ENCODE results near the gene DKK3.

The DKK3 gene

DNA sequence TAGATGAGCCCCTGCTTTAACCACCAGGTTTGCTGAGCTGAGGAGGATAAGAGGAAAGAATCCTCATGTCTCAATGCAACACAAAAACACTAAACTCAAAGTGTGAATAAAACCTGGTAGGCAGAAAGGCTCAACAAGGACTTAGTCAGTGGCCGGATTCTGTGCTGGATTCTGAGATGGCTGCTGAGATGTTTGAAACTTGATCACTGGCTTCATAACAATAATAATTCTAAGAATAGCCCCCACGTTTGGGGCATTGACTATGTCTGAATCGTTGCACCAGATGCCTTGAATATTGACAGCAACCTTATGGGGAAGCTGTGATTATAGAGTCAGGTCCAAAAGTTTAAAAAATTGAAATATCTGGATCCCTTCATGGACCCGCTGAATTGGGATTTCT, 4.6 kb downstream of the DKK3 start:
- no peak for ATAC-seq
- TF ChIP-seq, protein P1, sequence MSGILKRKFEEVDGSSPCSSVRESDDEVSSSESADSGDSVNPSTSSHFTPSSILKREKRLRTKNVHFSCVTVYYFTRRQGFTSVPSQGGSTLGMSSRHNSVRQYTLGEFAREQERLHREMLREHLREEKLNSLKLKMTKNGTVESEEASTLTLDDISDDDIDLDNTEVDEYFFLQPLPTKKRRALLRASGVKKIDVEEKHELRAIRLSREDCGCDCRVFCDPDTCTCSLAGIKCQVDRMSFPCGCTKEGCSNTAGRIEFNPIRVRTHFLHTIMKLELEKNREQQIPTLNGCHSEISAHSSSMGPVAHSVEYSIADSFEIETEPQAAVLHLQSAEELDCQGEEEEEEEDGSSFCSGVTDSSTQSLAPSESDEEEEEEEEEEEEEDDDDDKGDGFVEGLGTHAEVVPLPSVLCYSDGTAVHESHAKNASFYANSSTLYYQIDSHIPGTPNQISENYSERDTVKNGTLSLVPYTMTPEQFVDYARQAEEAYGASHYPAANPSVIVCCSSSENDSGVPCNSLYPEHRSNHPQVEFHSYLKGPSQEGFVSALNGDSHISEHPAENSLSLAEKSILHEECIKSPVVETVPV (CRISPR knock-in tag; IDR thresholded peaks at IDR 0.05): no peak
- TF ChIP-seq ZC3H10 (CRISPR knock-in tag; IDR thresholded peaks at IDR 0.05): no peak
- no peak for TF ChIP-seq CSDC2 (CRISPR knock-in tag; IDR thresholded peaks at IDR 0.05)
- no peak for TF ChIP-seq BACH2 (CRISPR knock-in tag; IDR thresholded peaks at IDR 0.05; ENCODE audit: borderline replicate concordance)
- TF ChIP-seq ZNF70 (CRISPR knock-in tag; IDR thresholded peaks at IDR 0.05): no peak
- TF ChIP-seq ZFP30 (CRISPR knock-in tag; IDR thresholded peaks at IDR 0.05): no peak
- no peak for TF ChIP-seq ZNF565 (CRISPR knock-in tag; conservative IDR thresholded peaks at IDR 0.05; ENCODE audit: low read depth)
- TF ChIP-seq OSR1 (CRISPR knock-in tag; IDR thresholded peaks at IDR 0.05): no peak
- TF ChIP-seq, protein P2, sequence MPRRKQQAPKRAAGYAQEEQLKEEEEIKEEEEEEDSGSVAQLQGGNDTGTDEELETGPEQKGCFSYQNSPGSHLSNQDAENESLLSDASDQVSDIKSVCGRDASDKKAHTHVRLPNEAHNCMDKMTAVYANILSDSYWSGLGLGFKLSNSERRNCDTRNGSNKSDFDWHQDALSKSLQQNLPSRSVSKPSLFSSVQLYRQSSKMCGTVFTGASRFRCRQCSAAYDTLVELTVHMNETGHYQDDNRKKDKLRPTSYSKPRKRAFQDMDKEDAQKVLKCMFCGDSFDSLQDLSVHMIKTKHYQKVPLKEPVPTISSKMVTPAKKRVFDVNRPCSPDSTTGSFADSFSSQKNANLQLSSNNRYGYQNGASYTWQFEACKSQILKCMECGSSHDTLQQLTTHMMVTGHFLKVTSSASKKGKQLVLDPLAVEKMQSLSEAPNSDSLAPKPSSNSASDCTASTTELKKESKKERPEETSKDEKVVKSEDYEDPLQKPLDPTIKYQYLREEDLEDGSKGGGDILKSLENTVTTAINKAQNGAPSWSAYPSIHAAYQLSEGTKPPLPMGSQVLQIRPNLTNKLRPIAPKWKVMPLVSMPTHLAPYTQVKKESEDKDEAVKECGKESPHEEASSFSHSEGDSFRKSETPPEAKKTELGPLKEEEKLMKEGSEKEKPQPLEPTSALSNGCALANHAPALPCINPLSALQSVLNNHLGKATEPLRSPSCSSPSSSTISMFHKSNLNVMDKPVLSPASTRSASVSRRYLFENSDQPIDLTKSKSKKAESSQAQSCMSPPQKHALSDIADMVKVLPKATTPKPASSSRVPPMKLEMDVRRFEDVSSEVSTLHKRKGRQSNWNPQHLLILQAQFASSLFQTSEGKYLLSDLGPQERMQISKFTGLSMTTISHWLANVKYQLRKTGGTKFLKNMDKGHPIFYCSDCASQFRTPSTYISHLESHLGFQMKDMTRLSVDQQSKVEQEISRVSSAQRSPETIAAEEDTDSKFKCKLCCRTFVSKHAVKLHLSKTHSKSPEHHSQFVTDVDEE (CRISPR knock-in tag; IDR thresholded peaks at IDR 0.05): no peak
- TF ChIP-seq ISL1 (CRISPR knock-in tag; IDR thresholded peaks at IDR 0.05): no peak
- no peak for TF ChIP-seq RARB (CRISPR knock-in tag; IDR thresholded peaks at IDR 0.05)
- TF ChIP-seq ARNTL (CRISPR knock-in tag; IDR thresholded peaks at IDR 0.05; ENCODE audit: borderline replicate concordance, low read depth): no peak
- no peak for TF ChIP-seq GLIS3 (CRISPR knock-in tag; IDR thresholded peaks at IDR 0.05)
- TF ChIP-seq, protein P3, sequence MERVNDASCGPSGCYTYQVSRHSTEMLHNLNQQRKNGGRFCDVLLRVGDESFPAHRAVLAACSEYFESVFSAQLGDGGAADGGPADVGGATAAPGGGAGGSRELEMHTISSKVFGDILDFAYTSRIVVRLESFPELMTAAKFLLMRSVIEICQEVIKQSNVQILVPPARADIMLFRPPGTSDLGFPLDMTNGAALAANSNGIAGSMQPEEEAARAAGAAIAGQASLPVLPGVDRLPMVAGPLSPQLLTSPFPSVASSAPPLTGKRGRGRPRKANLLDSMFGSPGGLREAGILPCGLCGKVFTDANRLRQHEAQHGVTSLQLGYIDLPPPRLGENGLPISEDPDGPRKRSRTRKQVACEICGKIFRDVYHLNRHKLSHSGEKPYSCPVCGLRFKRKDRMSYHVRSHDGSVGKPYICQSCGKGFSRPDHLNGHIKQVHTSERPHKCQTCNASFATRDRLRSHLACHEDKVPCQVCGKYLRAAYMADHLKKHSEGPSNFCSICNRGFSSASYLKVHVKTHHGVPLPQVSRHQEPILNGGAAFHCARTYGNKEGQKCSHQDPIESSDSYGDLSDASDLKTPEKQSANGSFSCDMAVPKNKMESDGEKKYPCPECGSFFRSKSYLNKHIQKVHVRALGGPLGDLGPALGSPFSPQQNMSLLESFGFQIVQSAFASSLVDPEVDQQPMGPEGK (CRISPR knock-in tag; IDR thresholded peaks at IDR 0.05; ENCODE audit: borderline replicate concordance): no peak
- TF ChIP-seq ZFP3 (CRISPR knock-in tag; IDR thresholded peaks at IDR 0.05): no peak
- TF ChIP-seq, protein P4, sequence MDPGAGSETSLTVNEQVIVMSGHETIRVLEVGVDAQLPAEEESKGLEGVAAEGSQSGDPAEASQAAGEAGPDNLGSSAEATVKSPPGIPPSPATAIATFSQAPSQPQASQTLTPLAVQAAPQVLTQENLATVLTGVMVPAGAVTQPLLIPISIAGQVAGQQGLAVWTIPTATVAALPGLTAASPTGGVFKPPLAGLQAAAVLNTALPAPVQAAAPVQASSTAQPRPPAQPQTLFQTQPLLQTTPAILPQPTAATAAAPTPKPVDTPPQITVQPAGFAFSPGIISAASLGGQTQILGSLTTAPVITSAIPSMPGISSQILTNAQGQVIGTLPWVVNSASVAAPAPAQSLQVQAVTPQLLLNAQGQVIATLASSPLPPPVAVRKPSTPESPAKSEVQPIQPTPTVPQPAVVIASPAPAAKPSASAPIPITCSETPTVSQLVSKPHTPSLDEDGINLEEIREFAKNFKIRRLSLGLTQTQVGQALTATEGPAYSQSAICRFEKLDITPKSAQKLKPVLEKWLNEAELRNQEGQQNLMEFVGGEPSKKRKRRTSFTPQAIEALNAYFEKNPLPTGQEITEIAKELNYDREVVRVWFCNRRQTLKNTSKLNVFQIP (CRISPR knock-in tag; IDR thresholded peaks at IDR 0.05; ENCODE audit: borderline replicate concordance, low read depth): no peak
- no peak for TF ChIP-seq ESRRG (CRISPR knock-in tag; IDR thresholded peaks at IDR 0.05)
- TF ChIP-seq ZNF8 (CRISPR knock-in tag; IDR thresholded peaks at IDR 0.05): no peak
- TF ChIP-seq TCF4 (CRISPR knock-in tag; IDR thresholded peaks at IDR 0.05; ENCODE audit: borderline replicate concordance): no peak
- TF ChIP-seq, protein P5, sequence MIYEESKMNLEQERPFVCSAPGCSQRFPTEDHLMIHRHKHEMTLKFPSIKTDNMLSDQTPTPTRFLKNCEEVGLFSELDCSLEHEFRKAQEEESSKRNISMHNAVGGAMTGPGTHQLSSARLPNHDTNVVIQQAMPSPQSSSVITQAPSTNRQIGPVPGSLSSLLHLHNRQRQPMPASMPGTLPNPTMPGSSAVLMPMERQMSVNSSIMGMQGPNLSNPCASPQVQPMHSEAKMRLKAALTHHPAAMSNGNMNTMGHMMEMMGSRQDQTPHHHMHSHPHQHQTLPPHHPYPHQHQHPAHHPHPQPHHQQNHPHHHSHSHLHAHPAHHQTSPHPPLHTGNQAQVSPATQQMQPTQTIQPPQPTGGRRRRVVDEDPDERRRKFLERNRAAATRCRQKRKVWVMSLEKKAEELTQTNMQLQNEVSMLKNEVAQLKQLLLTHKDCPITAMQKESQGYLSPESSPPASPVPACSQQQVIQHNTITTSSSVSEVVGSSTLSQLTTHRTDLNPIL (CRISPR knock-in tag; IDR thresholded peaks at IDR 0.05; ENCODE audit: low read depth): no peak

DNA sequence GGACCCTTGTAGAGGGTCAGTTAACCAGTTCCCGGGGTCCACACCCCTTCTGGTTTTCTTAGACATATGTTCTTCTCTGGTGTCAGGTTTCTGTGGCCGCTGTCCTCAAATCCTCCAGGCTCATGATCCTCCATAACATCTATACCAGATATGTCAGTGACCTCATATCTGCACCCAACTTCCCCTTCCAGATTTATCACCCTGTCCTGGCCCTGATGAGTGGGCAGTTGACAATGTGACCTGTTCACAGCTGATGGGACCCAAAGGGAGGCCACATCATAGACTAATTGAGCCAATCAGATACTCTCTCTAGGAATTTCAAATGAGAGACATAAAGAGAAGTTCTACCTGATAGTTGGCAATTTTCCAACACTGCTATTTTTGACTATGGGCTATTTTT, 5.1 kb downstream of the DKK3 start:
- TF ChIP-seq TCF4 (CRISPR knock-in tag; IDR thresholded peaks at IDR 0.05; ENCODE audit: borderline replicate concordance) (no peak), GLIS3 (CRISPR knock-in tag; IDR thresholded peaks at IDR 0.05) (no peak), RARB (CRISPR knock-in tag; IDR thresholded peaks at IDR 0.05) (no peak), SNAI2 (CRISPR knock-in tag; IDR thresholded peaks at IDR 0.05) (no peak), ZNF70 (CRISPR knock-in tag; IDR thresholded peaks at IDR 0.05) (no peak)

DNA sequence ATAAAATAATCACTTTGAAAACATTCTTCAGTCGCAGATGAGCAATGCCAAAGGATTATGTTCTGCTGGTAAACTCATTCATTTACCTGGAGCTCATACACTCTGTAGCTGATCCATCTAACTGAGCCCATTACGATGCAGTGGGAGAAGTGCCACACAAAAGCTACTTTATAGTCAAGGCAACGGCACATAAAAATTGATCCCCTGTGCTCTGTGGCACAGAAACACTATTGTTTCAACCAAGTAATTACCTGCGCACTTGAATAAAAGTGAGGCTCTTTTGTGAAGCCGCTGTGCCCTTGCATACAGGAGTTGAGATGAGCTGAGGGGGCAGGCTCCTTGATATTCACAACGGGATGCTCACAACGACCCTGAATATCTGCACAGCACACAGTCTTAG, 7.2 kb downstream of the DKK3 start:
- ATAC-seq: no peak
- TF ChIP-seq ZNF8 (CRISPR knock-in tag; IDR thresholded peaks at IDR 0.05): no peak
- TF ChIP-seq RARB (CRISPR knock-in tag; IDR thresholded peaks at IDR 0.05): no peak
- no peak for TF ChIP-seq PPARA (CRISPR knock-in tag; IDR thresholded peaks at IDR 0.05; ENCODE audit: borderline replicate concordance)
- TF ChIP-seq TOX (CRISPR knock-in tag; IDR thresholded peaks at IDR 0.05; ENCODE audit: borderline replicate concordance): no peak
- no peak for TF ChIP-seq BACH2 (CRISPR knock-in tag; IDR thresholded peaks at IDR 0.05; ENCODE audit: borderline replicate concordance)
- TF ChIP-seq ZC3H10 (CRISPR knock-in tag; IDR thresholded peaks at IDR 0.05): no peak

More for the DNA sequence above, 5.1 kb downstream of the DKK3 start:
- ATAC-seq: no peak

All from SK-N-SH treated with all-trans-retinoic acid at 6 μM for 48 hours (cell line).